ENCODE results near the gene TCERG1L. TPM values are rescaled to one million over a fixed set of nuclear protein-coding genes. Genes with fewer than 3 reads are reported as not detected.

TCERG1L gene
- total RNA-seq, 1 donor from 2014 or later = 0.07 TPM

DNA sequence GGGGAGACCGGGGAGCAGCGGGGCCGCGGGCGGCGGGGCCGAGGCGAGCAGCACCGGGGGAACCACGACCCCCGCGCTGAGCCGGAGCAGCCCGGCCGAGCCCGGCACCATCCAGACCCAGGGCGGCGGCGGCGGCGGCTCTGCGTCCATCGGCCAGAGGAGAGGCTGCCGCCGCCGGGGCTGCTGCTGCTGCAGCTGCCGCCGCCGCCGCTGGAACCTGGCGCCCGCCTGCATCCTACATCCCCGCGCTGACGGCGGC is 190 bp downstream of the TCERG1L start:
- Mint-ChIP-seq H3K4me1 (ENCODE audit: low read depth) (peaks cover 3% of the 10 kb centered on the region), H3K4me3 (ENCODE audit: low read depth) (no peak overlapping the region), H3K27me3 (ENCODE audit: low read depth) (peaks cover 29% of the 10 kb centered on the region), H3K9me3 (no peaks in the 10 kb centered on the region), H3K27ac (no peak overlapping the region), H3K36me3 (ENCODE audit: low read depth) (no peaks in the 10 kb centered on the region)
- intact Hi-C loops (cut with micrococcal nuclease) = no loop called here
- no peak for DNase-seq (ENCODE audit: low spot score)

- intact Hi-C loops (cut with micrococcal nuclease) = no loop called here
- Mint-ChIP-seq H3K4me1 (ENCODE audit: low read depth) (peaks cover 3% of the 10 kb centered on the region), H3K36me3 (ENCODE audit: low read depth) (no peaks in the 10 kb centered on the region), H3K27ac (no peak overlapping the region), H3K27me3 (ENCODE audit: low read depth) (peaks cover 29% of the 10 kb centered on the region), H3K9me3 (no peaks in the 10 kb centered on the region), H3K4me3 (ENCODE audit: low read depth) (peak overlapping the region; percentile 23)
- no peak for DNase-seq (ENCODE audit: low spot score)
These were observed 745 bp downstream of the TCERG1L start for GRCh38 chr10:131310551-131311401.

DNA sequence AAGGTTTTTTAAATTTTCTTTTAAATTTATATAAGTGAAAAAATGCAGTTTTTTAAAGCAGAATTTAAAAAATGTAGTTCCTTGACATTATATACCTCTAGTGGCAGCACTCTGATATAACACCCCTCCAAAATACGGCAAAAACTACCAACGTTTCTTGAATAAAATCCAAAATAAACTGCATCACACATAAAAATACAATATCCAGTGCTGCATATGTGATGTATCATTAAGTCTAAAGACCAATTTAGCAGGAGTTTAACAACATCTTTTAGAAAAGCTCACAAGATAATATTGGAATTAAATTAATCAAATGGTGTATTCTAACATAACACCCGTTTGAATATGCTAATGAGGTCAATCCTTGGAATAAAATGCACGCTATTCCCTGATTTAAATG is 1.4 kb downstream of the TCERG1L start:
- DNase-seq (ENCODE audit: low spot score) = no peak
- Mint-ChIP-seq H3K36me3 (ENCODE audit: low read depth) (no peaks in the 10 kb centered on the region), H3K27me3 (ENCODE audit: low read depth) (peaks cover 29% of the 10 kb centered on the region), H3K9me3 (no peaks in the 10 kb centered on the region), H3K27ac (no peak overlapping the region), H3K4me3 (ENCODE audit: low read depth) (no peak overlapping the region), H3K4me1 (ENCODE audit: low read depth) (peaks cover 3% of the 10 kb centered on the region)
- intact Hi-C loops (cut with micrococcal nuclease) = no loop called here

GRCh38 chr10:131300508-131300907 is 11.0 kb downstream of the TCERG1L start:
- DNase-seq (ENCODE audit: low spot score) = no peak
- Mint-ChIP-seq H3K4me3 (ENCODE audit: low read depth) (no peak overlapping the region), H3K36me3 (ENCODE audit: low read depth) (no peaks in the 10 kb centered on the region), H3K9me3 (peaks cover 8% of the 10 kb centered on the region), H3K4me1 (ENCODE audit: low read depth) (no peaks in the 10 kb centered on the region), H3K27ac (no peak overlapping the region), H3K27me3 (ENCODE audit: low read depth) (peaks cover 3% of the 10 kb centered on the region)
- intact Hi-C loops (cut with micrococcal nuclease) = no loop called here

- Mint-ChIP-seq H3K36me3 (ENCODE audit: low read depth) (no peaks in the 10 kb centered on the region), H3K4me3 (ENCODE audit: low read depth) (no peak overlapping the region)
- intact Hi-C loops (cut with micrococcal nuclease) = no loop called here
These were observed 20.7 kb downstream of the TCERG1L start for GRCh38 chr10:131290781-131291180.

DNA sequence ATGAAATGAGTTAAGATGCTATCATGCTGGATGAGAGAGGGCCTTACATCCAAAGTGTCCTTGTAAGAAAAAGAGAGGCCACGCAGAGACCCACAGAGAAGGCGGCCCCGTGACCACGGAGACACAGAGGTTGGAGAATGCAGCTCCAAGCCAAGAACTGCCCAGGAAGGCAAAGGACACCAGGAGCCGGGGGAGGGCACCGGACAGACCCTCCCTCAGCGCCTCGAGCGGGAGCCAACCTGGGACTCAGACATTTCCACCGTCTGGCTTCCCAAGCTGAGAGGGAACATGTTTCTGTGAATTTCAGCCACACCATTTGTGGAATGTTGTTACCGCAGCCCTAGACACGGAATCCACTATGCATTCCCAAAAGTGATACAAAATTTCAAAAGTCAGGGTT is 22.9 kb downstream of the TCERG1L start:
- H3K4me3 Mint-ChIP-seq (ENCODE audit: low read depth) = no peak overlapping the region
- H3K27ac Mint-ChIP-seq = no peak overlapping the region
- no peak for DNase-seq (ENCODE audit: low spot score)
- no peaks in the 10 kb centered on the region for H3K9me3 Mint-ChIP-seq
- H3K36me3 Mint-ChIP-seq (ENCODE audit: low read depth) = no peaks in the 10 kb centered on the region
- no peaks in the 10 kb centered on the region for H3K4me1 Mint-ChIP-seq (ENCODE audit: low read depth)
- intact Hi-C loops (cut with micrococcal nuclease) = no loop called here
- no peaks in the 10 kb centered on the region for H3K27me3 Mint-ChIP-seq (ENCODE audit: low read depth)

More at GRCh38 chr10:131290781-131291180, 20.7 kb downstream of the TCERG1L start:
- DNase-seq (ENCODE audit: low spot score) = no peak
- no peak overlapping the region for H3K27ac Mint-ChIP-seq
- no peaks in the 10 kb centered on the region for H3K9me3 Mint-ChIP-seq
- no peaks in the 10 kb centered on the region for H3K4me1 Mint-ChIP-seq (ENCODE audit: low read depth)
- H3K27me3 Mint-ChIP-seq (ENCODE audit: low read depth) = no peaks in the 10 kb centered on the region

DNA sequence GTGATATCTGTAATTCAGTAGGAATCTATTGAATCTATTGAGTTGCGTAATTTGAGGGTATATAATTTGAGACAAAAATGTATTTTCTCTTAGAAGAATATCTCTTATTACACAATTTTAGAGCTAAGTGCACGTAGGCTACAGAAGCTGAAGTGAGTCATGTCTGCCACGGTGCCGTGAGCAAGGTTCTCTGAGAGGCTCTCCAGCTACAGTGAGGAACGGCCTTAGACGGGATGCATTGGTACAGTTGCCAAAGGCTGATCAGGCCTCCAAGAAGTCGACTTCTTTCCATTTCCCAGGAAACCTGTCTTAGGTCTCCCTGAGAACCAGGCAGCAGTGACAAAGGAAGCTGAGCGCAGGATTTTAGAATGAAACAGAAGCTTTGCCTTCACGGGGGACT is 28.6 kb downstream of the TCERG1L start:
- Mint-ChIP-seq H3K27me3 (ENCODE audit: low read depth) (no peaks in the 10 kb centered on the region), H3K27ac (no peak overlapping the region), H3K9me3 (no peaks in the 10 kb centered on the region), H3K4me1 (ENCODE audit: low read depth) (no peaks in the 10 kb centered on the region), H3K4me3 (ENCODE audit: low read depth) (no peak overlapping the region), H3K36me3 (ENCODE audit: low read depth) (no peaks in the 10 kb centered on the region)
- intact Hi-C loops (cut with micrococcal nuclease) = no loop called here
- DNase-seq (ENCODE audit: low spot score) = no peak

- H3K9me3 Mint-ChIP-seq = no peaks in the 10 kb centered on the region
- no peaks in the 10 kb centered on the region for H3K4me1 Mint-ChIP-seq (ENCODE audit: low read depth)
- H3K27ac Mint-ChIP-seq = no peak overlapping the region
- H3K36me3 Mint-ChIP-seq (ENCODE audit: low read depth) = no peaks in the 10 kb centered on the region
- intact Hi-C loops (cut with micrococcal nuclease) = no loop called here
- no peak overlapping the region for H3K4me3 Mint-ChIP-seq (ENCODE audit: low read depth)
- DNase-seq (ENCODE audit: low spot score) = no peak
- no peaks in the 10 kb centered on the region for H3K27me3 Mint-ChIP-seq (ENCODE audit: low read depth)
These were observed 31.4 kb downstream of the TCERG1L start for GRCh38 chr10:131280101-131280500.

- no peaks in the 10 kb centered on the region for H3K27me3 Mint-ChIP-seq (ENCODE audit: low read depth)
- H3K4me3 Mint-ChIP-seq (ENCODE audit: low read depth) = no peak overlapping the region
- H3K9me3 Mint-ChIP-seq = no peaks in the 10 kb centered on the region
- H3K27ac Mint-ChIP-seq = no peak overlapping the region
- no peaks in the 10 kb centered on the region for H3K36me3 Mint-ChIP-seq (ENCODE audit: low read depth)
- intact Hi-C loops (cut with micrococcal nuclease) = no loop called here
- no peaks in the 10 kb centered on the region for H3K4me1 Mint-ChIP-seq (ENCODE audit: low read depth)
- DNase-seq (ENCODE audit: low spot score) = no peak
These were observed 32.0 kb downstream of the TCERG1L start for GRCh38 chr10:131279516-131279915.

DNA sequence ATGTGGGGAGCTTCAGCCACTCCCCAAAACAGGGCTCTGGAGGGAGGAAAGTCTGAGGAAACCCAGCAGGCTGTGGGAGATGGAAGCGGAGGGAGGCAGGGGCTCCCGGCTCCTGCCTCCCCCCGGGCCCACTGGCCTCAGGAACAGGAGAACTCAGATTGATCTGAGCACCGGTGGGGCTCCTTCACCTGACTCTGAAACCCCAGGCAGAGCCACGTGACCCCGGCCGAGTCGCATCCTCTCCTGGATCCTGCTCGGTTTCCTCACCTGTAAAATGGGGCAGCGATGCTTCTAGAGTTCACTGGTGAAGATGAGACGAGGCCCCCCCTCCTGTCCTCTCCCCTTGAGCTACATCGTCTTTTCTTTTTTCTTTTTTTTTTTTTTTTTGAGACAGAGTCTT is 33.6 kb downstream of the TCERG1L start:
- H3K9me3 Mint-ChIP-seq = no peaks in the 10 kb centered on the region
- no peaks in the 10 kb centered on the region for H3K4me1 Mint-ChIP-seq (ENCODE audit: low read depth)
- no peak overlapping the region for H3K27ac Mint-ChIP-seq
- intact Hi-C loops (cut with micrococcal nuclease) = no loop called here
- H3K27me3 Mint-ChIP-seq (ENCODE audit: low read depth) = no peaks in the 10 kb centered on the region
- H3K4me3 Mint-ChIP-seq (ENCODE audit: low read depth) = no peak overlapping the region
- no peaks in the 10 kb centered on the region for H3K36me3 Mint-ChIP-seq (ENCODE audit: low read depth)
- DNase-seq (ENCODE audit: low spot score) = no peak

DNA sequence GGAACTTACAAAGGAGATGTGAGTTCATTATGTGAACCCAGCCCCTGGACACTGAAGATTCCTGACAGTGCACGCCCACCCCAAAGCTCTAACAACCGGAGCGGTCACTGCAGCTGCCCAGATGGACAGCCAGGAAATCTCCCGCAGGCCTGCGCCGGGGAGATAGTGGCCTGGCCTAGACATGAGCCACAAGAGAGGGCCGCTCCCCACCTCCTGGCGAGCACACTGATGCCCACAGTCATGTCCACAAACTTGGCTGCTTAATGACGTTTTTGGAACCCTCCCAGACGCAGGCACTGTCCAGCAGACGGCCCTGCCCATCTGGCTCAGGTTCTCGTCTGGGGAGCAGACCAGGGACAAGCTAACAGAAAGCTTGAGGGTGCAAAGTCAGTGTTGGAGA is 34.2 kb downstream of the TCERG1L start:
- intact Hi-C loops (cut with micrococcal nuclease) = no loop called here
- no peaks in the 10 kb centered on the region for H3K9me3 Mint-ChIP-seq
- no peaks in the 10 kb centered on the region for H3K36me3 Mint-ChIP-seq (ENCODE audit: low read depth)
- H3K27ac Mint-ChIP-seq = no peak overlapping the region
- no peaks in the 10 kb centered on the region for H3K4me1 Mint-ChIP-seq (ENCODE audit: low read depth)
- H3K27me3 Mint-ChIP-seq (ENCODE audit: low read depth) = no peaks in the 10 kb centered on the region
- no peak overlapping the region for H3K4me3 Mint-ChIP-seq (ENCODE audit: low read depth)
- no peak for DNase-seq (ENCODE audit: low spot score)

DNA sequence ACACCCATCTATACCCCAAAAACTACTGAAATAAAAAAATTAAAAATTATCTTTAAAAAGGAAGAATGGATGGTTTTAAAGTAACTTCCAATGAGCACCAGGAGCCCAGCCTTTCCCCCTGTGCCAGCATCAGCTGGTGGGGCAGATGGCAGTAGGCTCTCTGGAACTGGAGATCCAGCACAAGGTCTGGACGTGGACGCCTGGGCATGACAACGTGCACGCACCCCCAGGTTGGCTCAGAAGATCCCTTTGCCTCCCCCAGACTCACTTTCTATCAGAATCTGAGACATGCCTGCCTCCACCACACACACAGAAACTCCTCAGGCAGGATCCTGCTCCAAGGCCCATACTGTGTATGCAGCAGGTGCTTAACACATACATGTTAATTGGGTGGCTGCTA is 35.8 kb downstream of the TCERG1L start:
- H3K4me1 Mint-ChIP-seq (ENCODE audit: low read depth) = no peaks in the 10 kb centered on the region
- H3K9me3 Mint-ChIP-seq = no peaks in the 10 kb centered on the region
- intact Hi-C loops (cut with micrococcal nuclease) = no loop called here
- H3K4me3 Mint-ChIP-seq (ENCODE audit: low read depth) = no peak overlapping the region
- H3K36me3 Mint-ChIP-seq (ENCODE audit: low read depth) = no peaks in the 10 kb centered on the region
- H3K27ac Mint-ChIP-seq = no peak overlapping the region
- no peak for DNase-seq (ENCODE audit: low spot score)
- H3K27me3 Mint-ChIP-seq (ENCODE audit: low read depth) = no peaks in the 10 kb centered on the region

DNA sequence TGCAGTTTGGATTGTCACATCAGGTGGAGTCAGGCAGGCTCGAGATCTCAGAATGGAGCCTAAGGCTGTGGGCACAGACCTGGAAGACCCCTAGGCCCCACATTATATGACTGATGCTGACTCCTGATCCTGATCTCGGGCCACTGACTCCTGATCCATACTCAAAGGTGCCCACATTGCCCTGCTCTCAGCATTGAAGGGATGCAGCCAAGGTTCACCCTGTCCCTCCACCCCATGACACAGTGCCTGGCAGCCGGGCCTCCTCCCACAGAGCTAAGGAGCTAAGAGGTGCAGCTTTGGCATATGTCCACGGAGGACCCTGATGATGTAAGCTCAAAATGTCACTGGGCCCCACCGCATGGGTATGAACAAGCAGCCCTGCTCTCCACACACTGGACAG is 36.6 kb downstream of the TCERG1L start:
- DNase-seq (ENCODE audit: low spot score) = no peak
- Mint-ChIP-seq H3K27me3 (ENCODE audit: low read depth) (no peaks in the 10 kb centered on the region), H3K36me3 (ENCODE audit: low read depth) (no peaks in the 10 kb centered on the region), H3K4me3 (ENCODE audit: low read depth) (no peak overlapping the region), H3K9me3 (no peaks in the 10 kb centered on the region), H3K4me1 (ENCODE audit: low read depth) (no peaks in the 10 kb centered on the region), H3K27ac (no peak overlapping the region)
- intact Hi-C loops (cut with micrococcal nuclease) = no loop called here

Measured in activated T-helper 2 cell treated with anti-CD3 and anti-CD28 coated beads, Interferon-gamma antibody, Interleukin-2, Interleukin-4, amounts not matched to agents 10 μg/mL and 5 μg/mL and 100 μg/mL, durations not matched to agents 14 hours and 24 hours and 36 hours (primary cell).